Measurements from ENCODE around the gene SLC26A4.

The SLC26A4 gene

DNA sequence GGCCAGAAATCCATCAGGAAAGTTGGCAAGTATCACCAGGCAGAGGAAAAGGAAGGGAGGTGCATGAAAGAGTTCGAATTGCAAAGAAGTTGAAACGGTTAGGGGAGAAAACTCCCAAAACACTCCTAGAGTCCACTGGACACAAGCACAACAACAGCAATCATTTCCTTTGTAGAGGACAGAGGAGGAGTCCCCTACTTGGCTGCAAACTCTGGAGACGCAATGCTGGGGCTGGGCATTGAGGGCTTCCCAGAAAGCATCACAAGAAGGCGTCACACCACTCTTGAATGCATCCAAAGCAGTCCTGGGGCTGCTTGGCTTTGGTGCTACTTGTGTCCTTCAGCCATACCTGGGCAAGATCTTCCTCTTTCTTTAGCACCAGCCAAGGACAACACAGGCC, 18.1 kb upstream of the SLC26A4 start:
- ATAC-seq: no peak
- TF ChIP-seq ISL1 (CRISPR knock-in tag; IDR thresholded peaks at IDR 0.05) (no peak), TOX (CRISPR knock-in tag; IDR thresholded peaks at IDR 0.05; ENCODE audit: borderline replicate concordance) (no peak), ZC3H10 (CRISPR knock-in tag; IDR thresholded peaks at IDR 0.05) (no peak), CSDC2 (CRISPR knock-in tag; IDR thresholded peaks at IDR 0.05) (no peak), ESRRG (CRISPR knock-in tag; IDR thresholded peaks at IDR 0.05) (no peak), TCF4 (CRISPR knock-in tag; IDR thresholded peaks at IDR 0.05; ENCODE audit: borderline replicate concordance) (no peak), OSR1 (CRISPR knock-in tag; IDR thresholded peaks at IDR 0.05) (no peak), ZNF8 (CRISPR knock-in tag; IDR thresholded peaks at IDR 0.05) (no peak), BACH2 (CRISPR knock-in tag; IDR thresholded peaks at IDR 0.05; ENCODE audit: borderline replicate concordance) (no peak), ZFP3 (CRISPR knock-in tag; IDR thresholded peaks at IDR 0.05) (no peak)
- TF ChIP-seq, protein P1, sequence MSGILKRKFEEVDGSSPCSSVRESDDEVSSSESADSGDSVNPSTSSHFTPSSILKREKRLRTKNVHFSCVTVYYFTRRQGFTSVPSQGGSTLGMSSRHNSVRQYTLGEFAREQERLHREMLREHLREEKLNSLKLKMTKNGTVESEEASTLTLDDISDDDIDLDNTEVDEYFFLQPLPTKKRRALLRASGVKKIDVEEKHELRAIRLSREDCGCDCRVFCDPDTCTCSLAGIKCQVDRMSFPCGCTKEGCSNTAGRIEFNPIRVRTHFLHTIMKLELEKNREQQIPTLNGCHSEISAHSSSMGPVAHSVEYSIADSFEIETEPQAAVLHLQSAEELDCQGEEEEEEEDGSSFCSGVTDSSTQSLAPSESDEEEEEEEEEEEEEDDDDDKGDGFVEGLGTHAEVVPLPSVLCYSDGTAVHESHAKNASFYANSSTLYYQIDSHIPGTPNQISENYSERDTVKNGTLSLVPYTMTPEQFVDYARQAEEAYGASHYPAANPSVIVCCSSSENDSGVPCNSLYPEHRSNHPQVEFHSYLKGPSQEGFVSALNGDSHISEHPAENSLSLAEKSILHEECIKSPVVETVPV (CRISPR knock-in tag; IDR thresholded peaks at IDR 0.05): no peak
- TF ChIP-seq, protein P2, sequence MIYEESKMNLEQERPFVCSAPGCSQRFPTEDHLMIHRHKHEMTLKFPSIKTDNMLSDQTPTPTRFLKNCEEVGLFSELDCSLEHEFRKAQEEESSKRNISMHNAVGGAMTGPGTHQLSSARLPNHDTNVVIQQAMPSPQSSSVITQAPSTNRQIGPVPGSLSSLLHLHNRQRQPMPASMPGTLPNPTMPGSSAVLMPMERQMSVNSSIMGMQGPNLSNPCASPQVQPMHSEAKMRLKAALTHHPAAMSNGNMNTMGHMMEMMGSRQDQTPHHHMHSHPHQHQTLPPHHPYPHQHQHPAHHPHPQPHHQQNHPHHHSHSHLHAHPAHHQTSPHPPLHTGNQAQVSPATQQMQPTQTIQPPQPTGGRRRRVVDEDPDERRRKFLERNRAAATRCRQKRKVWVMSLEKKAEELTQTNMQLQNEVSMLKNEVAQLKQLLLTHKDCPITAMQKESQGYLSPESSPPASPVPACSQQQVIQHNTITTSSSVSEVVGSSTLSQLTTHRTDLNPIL (CRISPR knock-in tag; IDR thresholded peaks at IDR 0.05; ENCODE audit: low read depth): no peak

DNA sequence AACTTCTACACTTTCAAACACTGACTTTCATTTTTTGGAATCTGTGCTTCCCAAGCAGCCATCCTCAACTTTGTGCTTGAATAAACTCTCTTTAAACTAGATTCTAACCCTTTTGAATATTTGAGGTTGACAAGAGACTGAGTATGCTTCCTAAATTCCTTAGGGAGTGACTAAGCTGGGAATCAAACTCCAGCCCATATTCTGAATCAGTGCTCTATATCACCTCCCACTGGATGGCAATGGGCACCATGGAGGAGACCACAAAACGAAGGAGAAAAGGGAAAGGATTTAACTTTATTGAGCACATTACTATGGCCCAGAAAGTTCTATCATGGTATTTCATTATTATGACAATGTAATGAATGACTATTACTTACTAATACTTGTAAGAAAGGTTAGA, 17.2 kb upstream of the SLC26A4 start:
- no peak for TF ChIP-seq ZNF8 (CRISPR knock-in tag; IDR thresholded peaks at IDR 0.05)
- TF ChIP-seq, protein P3, sequence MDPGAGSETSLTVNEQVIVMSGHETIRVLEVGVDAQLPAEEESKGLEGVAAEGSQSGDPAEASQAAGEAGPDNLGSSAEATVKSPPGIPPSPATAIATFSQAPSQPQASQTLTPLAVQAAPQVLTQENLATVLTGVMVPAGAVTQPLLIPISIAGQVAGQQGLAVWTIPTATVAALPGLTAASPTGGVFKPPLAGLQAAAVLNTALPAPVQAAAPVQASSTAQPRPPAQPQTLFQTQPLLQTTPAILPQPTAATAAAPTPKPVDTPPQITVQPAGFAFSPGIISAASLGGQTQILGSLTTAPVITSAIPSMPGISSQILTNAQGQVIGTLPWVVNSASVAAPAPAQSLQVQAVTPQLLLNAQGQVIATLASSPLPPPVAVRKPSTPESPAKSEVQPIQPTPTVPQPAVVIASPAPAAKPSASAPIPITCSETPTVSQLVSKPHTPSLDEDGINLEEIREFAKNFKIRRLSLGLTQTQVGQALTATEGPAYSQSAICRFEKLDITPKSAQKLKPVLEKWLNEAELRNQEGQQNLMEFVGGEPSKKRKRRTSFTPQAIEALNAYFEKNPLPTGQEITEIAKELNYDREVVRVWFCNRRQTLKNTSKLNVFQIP (CRISPR knock-in tag; IDR thresholded peaks at IDR 0.05; ENCODE audit: borderline replicate concordance, low read depth): 0 out of 2 replicates have a peak, but pooled peaks have one; percentile 10
- ATAC-seq: peak; percentile 93

DNA sequence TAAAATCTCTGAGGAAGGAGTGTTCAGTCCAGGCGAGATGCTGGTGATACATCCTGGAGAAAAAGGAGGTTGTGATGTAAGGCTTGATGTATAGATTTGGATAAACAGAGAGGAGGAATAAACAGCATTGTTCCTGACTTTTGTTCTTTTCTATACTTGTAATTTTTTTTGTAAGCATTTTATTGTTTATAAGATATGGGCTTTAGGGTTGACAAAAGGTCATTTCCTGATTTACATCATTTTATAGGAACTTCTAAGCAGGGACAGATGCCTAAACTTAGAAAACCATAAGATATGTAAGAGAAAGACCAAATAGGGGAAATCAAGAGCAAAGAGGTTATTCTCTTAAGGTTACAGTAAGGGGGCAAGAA, 16.7 kb upstream of the SLC26A4 start:
- no peak for ATAC-seq
- TF ChIP-seq ZNF70 (CRISPR knock-in tag; IDR thresholded peaks at IDR 0.05) (no peak), BACH2 (CRISPR knock-in tag; IDR thresholded peaks at IDR 0.05; ENCODE audit: borderline replicate concordance) (no peak), GLIS3 (CRISPR knock-in tag; IDR thresholded peaks at IDR 0.05) (no peak), ZFP3 (CRISPR knock-in tag; IDR thresholded peaks at IDR 0.05) (no peak), PPARA (CRISPR knock-in tag; IDR thresholded peaks at IDR 0.05; ENCODE audit: borderline replicate concordance) (no peak), CSDC2 (CRISPR knock-in tag; IDR thresholded peaks at IDR 0.05) (no peak), ZNF8 (CRISPR knock-in tag; IDR thresholded peaks at IDR 0.05) (no peak), ESRRG (CRISPR knock-in tag; IDR thresholded peaks at IDR 0.05) (no peak), ISL1 (CRISPR knock-in tag; IDR thresholded peaks at IDR 0.05) (no peak), TCF4 (CRISPR knock-in tag; IDR thresholded peaks at IDR 0.05; ENCODE audit: borderline replicate concordance) (no peak), SNAI2 (CRISPR knock-in tag; IDR thresholded peaks at IDR 0.05) (no peak), ZFP30 (CRISPR knock-in tag; IDR thresholded peaks at IDR 0.05) (no peak)
- TF ChIP-seq, protein P1 (CRISPR knock-in tag; IDR thresholded peaks at IDR 0.05): no peak
- TF ChIP-seq, protein P3 (CRISPR knock-in tag; IDR thresholded peaks at IDR 0.05; ENCODE audit: borderline replicate concordance, low read depth): no peak
- TF ChIP-seq, protein P4, sequence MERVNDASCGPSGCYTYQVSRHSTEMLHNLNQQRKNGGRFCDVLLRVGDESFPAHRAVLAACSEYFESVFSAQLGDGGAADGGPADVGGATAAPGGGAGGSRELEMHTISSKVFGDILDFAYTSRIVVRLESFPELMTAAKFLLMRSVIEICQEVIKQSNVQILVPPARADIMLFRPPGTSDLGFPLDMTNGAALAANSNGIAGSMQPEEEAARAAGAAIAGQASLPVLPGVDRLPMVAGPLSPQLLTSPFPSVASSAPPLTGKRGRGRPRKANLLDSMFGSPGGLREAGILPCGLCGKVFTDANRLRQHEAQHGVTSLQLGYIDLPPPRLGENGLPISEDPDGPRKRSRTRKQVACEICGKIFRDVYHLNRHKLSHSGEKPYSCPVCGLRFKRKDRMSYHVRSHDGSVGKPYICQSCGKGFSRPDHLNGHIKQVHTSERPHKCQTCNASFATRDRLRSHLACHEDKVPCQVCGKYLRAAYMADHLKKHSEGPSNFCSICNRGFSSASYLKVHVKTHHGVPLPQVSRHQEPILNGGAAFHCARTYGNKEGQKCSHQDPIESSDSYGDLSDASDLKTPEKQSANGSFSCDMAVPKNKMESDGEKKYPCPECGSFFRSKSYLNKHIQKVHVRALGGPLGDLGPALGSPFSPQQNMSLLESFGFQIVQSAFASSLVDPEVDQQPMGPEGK (CRISPR knock-in tag; IDR thresholded peaks at IDR 0.05; ENCODE audit: borderline replicate concordance): no peak
- TF ChIP-seq, protein P5, sequence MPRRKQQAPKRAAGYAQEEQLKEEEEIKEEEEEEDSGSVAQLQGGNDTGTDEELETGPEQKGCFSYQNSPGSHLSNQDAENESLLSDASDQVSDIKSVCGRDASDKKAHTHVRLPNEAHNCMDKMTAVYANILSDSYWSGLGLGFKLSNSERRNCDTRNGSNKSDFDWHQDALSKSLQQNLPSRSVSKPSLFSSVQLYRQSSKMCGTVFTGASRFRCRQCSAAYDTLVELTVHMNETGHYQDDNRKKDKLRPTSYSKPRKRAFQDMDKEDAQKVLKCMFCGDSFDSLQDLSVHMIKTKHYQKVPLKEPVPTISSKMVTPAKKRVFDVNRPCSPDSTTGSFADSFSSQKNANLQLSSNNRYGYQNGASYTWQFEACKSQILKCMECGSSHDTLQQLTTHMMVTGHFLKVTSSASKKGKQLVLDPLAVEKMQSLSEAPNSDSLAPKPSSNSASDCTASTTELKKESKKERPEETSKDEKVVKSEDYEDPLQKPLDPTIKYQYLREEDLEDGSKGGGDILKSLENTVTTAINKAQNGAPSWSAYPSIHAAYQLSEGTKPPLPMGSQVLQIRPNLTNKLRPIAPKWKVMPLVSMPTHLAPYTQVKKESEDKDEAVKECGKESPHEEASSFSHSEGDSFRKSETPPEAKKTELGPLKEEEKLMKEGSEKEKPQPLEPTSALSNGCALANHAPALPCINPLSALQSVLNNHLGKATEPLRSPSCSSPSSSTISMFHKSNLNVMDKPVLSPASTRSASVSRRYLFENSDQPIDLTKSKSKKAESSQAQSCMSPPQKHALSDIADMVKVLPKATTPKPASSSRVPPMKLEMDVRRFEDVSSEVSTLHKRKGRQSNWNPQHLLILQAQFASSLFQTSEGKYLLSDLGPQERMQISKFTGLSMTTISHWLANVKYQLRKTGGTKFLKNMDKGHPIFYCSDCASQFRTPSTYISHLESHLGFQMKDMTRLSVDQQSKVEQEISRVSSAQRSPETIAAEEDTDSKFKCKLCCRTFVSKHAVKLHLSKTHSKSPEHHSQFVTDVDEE (CRISPR knock-in tag; IDR thresholded peaks at IDR 0.05): no peak

Measured in SK-N-SH treated with all-trans-retinoic acid at 6 μM for 48 hours (cell line).